HTERT RPE-1 (cell line): ENCODE results near the gene CCDC88B.
"Not testable (repeated sequence)": the region's sequence is repeated elsewhere in the genome, so short reads cannot be mapped to it uniquely, and the experiment has no call there.

Experiments
- in situ Hi-C: fragments of 300-500 bp; cut with MboI; formaldehyde crosslinking; loops from 4 replicates; pipeline ENCODE4 v1.14.3; 2020; ENCODE audit warnings: low sequenced_read_pairs

The CCDC88B gene

DNA sequence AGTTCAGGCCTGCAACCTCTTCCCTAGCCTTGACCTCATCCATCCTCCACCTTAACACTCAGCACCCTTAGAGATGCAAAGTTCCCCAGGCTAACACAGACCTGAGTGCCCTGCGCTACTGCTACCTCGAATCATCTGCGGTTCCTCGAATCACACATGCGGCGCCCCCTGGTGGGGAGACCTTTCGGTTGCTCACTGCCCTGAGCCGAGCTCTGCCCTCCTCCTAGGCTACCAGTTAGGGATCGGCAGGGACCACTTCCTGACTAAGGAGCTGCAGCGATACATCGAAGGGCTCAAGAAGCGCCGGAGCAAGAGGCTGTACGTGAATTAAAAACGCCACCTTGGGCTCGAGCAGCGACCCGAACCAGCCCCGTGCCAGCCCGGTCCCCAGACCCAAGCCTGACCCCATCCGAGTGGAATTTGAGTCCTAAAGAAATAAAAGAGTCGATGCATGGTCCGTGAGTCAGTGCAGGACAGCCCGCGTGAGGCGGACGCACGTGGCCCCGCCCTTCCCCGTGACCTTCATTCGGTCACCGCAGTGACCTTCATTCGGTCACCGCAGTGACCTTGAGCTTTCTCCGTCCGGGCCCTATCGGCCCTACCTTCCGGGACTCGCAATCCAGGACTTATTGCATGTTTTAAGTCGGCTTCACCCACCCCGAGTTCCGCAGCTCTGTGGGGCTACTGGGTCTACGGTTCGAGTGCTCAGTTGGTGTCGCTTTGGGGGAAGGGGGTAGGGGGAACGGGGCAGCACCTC, 35.5 kb upstream of the CCDC88B start:
- in situ Hi-C loops = no loop called here

DNA sequence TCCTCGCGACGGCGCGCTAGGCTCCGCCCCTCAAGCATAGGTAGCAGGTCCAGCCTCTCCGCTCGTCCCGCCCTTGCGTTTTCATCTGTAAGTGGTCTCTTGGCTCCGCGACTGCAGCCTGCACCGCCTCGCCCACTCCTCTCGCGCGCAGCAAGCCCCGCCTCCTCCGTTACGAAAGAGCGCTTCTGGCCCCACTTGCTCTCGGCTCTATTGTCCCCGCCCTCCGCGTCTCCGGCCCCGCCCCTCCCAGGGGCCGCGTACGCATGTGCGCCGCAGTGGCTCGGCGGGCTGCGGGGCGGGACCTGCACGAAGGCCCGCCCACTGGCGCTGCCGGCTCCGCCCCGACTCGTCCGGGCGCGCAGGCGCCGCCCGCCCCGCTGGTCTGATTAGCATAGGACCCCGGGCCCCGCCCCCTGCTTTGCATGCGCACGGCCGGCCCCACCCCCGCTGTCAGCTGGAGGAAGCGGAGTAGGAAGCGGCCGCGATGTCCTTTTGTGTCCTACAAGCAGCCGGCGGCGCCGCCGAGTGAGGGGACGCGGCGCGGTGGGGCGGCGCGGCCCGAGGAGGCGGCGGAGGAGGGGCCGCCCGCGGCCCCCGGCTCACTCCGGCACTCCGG, 34.8 kb upstream of the CCDC88B start, which contains the start of gene ESRRA:
TSS of gene ESRRA (plus strand) at position 450 of the 616 bp plus-strand sequence. CDS start 1,656 bp downstream, outside the sequence.
- in situ Hi-C loops = no loop called here

DNA sequence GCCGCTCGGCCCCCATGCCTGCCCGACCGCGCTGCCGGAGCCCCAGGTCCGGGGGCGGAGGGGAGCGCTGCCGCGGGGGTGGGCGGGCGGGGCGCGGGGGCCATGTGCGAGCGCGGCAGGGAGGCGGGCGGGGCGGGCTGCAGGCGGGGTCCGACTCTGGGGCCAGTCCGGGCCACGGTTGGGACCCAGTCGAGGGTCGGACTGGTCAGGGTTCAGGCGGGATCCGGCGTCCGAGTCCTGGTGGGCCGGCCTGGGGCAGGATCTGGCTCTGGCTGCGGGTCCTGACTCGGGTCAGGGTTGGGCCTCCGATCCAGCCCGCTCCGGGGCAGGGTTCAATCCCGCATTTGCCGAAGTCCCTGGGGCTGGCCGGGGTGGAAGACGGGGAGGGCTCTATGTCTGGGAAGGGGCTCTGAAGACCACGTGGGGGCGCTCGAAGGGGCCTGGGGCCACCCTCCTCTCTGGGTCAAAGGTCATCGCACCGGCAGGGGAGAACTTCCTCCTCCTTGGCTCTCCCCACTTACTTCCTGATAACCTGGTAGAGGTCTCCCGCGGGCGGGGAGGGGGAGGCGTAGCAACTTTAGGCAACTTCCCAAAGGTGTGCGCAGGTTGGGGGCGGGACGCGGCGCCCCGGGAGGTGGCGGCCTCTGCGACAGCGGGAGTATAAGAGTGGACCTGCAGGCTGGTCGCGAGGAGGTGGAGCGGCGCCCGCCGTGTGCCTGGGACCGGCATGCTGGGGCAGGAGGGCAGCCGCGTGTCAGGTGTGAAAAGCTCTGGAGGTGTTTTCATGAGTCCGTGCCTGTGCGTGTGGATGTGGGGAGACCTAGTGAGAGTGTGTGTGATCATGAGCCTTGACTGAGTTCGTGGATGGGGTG, 34.1 kb upstream of the CCDC88B start:
- in situ Hi-C loops = no loop called here

DNA sequence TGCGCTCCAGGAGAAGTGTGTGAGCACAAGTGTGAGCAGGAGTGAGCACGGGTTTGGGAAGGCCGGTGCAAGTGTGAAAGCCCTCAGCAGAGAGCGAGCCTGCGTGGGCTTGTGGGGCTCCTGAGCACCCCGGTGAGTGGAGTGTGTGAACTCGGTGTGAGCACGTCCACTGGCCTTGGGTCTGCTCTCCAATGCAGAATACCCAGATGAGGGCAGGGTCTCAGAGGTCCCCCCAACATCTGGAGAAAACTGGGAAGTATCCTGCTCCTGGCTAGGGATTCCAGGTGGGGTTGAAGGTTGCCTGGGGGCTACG, 33.5 kb upstream of the CCDC88B start:
- in situ Hi-C loops = no loop called here

DNA sequence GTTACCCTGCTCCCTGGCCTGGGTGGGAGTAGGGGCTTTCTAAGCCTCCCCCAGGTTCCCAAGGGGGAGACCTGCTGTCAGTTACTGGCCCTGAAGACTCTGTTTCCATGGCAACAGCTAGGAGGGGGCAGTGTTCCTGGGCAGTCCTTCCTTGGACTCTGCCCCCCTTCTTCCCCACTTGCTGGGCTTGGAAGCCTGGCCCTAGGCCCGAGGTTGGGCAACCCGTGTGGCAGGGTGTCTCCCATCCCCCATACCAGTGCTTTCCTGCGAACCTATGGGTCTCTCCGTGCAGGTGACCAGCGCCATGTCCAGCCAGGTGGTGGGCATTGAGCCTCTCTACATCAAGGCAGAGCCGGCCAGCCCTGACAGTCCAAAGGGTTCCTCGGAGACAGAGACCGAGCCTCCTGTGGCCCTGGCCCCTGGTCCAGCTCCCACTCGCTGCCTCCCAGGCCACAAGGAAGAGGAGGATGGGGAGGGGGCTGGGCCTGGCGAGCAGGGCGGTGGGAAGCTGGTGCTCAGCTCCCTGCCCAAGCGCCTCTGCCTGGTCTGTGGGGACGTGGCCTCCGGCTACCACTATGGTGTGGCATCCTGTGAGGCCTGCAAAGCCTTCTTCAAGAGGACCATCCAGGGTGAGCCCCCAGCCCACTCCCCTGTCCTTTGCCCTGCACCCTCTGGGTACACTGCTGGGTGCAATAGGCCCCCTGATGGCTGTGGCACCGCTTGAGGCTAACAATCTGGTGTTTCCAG, 33.0 kb upstream of the CCDC88B start:
- in situ Hi-C loops = no loop called here

DNA sequence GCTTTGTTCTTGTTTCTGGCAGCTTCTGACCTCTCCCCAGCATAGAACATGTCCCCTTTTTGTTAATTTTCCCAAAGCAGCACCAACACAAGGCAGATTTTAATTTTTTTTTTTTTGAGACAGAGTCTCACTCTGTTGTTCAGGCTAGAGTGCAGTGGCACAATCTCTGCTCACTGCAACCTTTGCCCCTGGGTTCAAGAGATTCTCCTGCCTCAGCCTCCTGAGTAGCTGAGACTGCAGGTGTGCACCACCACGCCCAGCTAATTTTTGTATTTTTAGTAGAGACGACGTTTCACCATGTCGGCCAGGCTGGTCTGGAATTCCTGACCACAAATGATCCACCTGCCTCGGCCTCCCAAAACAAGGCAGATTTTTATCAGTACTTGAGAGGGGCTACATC, 32.2 kb upstream of the CCDC88B start:
- in situ Hi-C loops = not testable (repeated sequence)

DNA sequence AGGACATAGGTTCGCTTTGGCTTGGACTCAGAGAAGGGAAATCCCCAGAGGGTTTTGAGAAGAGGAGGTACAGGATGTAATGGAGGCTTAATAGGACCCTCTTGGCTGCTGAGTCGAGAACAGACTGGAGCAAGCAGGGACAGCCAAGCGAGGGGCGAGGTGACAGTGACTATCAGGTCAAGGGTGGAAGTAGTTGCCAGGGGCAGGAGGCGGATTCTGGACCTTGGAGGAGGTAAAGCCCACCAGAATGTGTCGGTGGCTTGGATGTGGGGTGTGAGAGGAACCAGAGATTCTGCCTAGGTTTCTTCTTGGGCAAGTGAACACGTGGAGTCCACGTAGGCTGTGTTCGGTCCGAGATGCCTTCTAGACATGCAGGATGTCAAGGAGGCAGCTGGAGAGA, 27.1 kb upstream of the CCDC88B start:
- in situ Hi-C loops = no loop called here

DNA sequence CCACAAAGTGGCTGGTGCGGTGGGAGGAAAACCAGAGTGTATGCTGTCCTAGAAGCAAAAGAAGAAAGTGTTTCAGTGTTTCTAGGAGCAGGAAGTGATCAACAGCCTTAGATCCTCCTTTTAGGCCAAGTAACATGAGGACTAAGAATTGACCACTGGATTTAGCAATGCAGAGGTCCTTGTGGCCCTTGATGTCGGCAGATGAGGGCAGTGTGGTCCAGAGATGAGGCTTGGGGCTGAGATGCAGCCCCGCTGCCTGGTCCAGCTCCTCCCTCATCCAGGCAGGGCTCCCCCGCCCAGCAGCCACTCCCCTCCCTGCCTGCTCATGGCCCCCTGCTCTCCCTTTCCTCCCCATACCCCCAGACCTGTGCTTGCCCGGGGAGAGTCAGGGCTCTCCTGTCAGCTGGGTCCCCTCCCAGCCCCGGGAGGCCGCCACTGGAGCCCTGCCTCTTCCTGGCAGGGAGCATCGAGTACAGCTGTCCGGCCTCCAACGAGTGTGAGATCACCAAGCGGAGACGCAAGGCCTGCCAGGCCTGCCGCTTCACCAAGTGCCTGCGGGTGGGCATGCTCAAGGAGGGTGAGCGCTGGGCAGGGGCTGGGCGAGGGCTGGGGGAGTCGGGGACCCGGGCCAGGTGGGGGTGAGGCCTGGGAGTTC, 26.4 kb upstream of the CCDC88B start:
- in situ Hi-C loops = no loop called here

DNA sequence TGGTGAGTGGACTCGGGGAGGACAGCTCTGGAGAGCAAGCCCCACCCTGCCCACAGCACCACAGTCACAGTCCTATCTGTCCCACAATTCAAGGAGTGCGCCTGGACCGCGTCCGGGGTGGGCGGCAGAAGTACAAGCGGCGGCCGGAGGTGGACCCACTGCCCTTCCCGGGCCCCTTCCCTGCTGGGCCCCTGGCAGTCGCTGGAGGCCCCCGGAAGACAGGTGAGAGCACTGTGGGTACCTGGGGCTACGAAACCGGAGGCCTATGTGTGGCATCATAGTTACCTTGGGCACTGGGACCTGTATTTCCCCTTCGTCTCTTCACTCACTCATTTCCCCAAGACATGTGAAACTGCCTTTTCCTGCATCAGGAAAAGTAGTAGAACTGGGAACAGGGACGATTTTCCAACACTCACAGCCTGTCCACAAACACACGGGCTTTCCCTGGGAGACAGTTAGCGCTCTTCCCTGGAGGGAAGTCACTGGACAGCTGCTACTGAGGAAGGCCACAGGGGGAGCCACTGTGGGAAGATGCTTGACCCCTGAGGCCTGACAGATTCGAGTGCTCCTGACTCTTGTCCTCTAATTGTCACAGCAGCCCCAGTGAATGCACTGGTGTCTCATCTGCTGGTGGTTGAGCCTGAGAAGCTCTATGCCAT, 25.7 kb upstream of the CCDC88B start:
- in situ Hi-C loops = no loop called here

DNA sequence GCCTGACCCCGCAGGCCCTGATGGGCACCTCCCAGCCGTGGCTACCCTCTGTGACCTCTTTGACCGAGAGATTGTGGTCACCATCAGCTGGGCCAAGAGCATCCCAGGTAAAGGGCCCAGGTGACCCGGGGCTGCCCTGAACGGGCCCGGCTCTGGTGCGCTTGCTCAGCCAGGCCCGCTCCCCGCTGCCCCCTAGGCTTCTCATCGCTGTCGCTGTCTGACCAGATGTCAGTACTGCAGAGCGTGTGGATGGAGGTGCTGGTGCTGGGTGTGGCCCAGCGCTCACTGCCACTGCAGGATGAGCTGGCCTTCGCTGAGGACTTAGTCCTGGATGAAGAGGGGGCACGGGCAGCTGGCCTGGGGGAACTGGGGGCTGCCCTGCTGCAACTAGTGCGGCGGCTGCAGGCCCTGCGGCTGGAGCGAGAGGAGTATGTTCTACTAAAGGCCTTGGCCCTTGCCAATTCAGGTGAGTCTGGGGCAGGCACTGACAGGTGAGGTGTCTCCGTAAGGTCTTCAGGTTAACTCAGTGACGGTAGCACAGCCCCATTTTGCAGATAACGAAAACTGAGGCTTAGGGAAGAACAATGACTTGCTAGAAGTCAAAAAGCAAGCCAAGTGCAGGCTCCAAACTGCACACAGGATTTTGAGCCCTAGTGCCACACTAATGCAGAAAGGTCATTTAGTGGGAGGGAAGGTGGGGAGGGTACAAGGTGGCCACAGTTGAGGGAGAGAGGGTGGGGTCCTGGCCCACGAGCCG, 25.0 kb upstream of the CCDC88B start:
- in situ Hi-C loops = no loop called here

DNA sequence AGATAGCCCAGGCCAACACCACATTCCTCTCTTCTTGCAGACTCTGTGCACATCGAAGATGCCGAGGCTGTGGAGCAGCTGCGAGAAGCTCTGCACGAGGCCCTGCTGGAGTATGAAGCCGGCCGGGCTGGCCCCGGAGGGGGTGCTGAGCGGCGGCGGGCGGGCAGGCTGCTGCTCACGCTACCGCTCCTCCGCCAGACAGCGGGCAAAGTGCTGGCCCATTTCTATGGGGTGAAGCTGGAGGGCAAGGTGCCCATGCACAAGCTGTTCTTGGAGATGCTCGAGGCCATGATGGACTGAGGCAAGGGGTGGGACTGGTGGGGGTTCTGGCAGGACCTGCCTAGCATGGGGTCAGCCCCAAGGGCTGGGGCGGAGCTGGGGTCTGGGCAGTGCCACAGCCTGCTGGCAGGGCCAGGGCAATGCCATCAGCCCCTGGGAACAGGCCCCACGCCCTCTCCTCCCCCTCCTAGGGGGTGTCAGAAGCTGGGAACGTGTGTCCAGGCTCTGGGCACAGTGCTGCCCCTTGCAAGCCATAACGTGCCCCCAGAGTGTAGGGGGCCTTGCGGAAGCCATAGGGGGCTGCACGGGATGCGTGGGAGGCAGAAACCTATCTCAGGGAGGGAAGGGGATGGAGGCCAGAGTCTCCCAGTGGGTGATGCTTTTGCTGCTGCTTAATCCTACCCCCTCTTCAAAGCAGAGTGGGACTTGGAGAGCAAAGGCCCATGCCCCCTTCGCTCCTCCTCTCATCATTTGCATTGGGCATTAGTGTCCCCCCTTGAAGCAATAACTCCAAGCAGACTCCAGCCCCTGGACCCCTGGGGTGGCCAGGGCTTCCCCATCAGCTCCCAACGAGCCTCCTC, 24.1 kb upstream of the CCDC88B start:
- in situ Hi-C loops = not testable (repeated sequence)

DNA sequence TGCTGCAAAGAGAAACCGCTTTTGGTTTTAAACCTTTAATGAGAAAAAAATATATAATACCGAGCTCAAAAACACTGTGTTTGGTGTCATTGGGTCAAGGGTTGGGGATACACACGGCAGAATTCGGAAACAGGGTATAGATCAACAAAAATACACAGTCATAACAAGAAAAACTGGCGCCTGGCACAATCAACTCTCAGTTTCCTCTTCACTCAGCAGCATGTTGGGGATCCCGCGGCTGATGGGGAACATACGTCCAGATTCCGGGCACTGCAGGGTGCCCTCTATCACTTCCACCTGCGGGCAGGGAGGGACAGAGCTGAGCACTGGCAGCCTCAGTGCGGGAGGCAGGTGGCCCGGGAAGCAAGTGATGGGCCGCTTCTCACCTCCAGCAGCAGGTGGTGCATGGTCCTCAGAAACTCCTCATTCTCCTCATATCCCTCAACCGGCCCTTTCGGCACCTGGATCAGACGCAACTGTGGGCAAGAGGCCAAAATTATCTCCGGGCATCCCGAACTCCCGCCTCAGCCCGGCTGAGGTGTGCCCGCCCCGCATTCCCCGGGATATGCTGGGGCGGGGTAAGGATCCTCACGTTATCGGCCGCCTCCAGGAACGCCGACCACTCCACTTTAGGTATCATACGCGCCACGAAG, 23.2 kb upstream of the CCDC88B start:
- in situ Hi-C loops = no loop called here

DNA sequence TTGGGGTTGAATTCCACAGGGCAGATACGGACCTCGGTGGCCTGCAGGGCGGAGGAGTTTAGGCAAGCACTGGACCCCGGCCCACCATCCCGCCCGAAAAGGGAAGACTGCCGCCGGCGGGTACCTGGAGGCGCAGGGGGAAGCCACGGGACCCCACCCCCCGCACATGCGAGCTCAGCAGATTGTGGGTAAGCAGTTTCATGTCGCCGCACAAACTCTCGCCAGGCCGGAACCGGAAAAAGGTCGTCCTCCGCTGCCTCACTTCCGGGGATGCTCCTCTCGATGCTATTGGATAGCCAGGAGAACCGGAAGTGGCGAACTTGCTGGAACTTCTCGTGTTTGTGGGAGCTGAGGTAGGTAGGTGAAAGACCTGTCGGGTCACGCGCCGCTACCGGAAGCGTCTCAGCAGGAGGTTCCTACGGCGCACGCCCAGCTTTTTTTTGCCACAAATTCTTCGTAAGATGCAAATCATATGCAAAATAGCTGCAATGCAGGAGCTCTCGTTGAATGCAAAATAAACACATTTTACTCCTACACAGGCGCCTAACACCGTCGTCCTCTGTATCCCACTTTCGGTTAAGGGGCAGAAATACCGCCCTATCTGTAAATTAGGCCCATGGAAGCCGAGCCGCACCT, 22.6 kb upstream of the CCDC88B start, which contains the start of gene TRMT112:
TSS of gene TRMT112 (minus strand) at position 235 of the 636 bp plus-strand sequence. CDS start at position 202, 33 bp downstream.
- in situ Hi-C loops = no loop called here

DNA sequence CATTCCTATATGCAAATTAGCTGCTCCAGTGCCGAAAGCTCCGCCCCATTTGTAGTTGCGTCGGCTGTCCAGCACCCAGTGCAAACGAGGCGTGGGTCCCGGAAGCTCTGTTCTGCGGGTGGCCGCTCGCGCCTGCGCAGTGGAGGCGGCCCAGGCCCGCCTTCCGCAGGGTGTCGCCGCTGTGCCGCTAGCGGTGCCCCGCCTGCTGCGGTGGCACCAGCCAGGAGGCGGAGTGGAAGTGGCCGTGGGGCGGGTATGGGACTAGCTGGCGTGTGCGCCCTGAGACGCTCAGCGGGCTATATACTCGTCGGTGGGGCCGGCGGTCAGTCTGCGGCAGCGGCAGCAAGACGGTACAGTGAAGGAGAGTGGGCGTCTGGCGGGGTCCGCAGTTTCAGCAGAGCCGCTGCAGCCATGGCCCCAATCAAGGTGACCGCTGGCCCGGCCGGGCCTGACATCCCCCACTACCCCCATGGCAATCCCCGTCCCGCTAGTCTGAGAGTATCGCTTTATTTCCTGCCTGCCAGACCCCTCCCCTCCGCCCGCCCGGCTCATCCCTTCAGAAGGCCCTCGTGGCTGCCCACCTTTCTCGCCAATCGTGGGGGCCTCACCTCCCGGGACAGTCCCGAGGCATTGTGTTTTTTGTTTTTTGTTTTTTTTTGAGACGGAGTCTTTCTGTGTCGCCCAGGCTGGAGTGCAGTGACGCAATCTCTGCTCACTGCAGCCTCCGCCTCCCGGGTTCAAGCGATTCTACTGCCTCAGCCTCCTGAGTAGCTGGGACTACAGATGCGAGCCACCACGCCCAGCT, 21.8 kb upstream of the CCDC88B start, which contains the start of gene PRDX5:
TSS of gene PRDX5 (plus strand) at position 161 of the 805 bp plus-strand sequence. CDS start at position 256, 95 bp downstream.
- in situ Hi-C loops = no loop called here

DNA sequence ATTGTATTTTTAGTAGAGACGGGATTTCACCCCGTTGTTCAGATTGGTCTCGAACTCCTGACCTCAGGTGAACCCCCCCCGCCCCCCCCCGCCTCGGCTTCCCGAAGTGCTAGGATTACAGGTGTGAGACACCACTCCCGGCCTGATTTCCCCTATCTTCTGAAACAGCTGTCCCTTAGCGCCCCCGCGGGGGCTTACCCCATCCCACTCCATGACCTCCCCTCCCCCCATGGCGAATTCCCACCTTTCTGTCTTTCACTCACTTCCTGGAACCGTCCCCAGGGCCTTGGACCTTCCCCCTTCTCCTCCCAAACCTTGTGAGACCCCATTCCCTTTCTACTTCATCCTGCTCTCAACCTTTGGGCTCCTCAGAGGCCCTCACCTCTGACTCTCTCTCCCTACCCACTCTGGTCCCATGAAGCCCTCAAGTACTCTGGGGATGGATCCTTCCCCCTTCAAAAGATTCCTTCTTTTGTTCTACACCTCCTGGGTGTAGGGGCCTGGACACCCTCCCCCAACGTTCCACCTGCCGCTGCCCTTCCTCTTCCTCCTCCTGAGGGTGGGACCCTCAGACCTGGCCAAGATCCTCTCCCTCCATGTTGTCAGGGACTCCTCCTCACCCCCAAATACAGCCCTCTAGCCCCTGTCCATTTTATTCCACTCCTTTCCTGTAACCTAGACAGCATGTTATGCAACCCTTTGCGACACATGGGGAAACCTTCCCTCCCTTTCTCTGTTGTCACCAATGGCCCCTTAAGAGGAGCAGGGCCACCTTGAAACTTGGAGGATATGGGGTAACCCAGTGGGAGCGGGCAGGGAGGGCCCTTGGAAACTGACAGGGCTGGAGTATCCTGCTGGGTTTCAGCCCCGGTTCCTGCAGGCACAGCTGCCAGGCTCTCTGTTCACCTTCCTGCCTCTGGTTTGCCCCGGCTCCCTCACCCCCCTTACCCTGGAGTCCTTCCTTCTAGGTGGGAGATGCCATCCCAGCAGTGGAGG, 20.9 kb upstream of the CCDC88B start:
- in situ Hi-C loops = no loop called here
